KMS-11 (cell line): Measurements from ENCODE around the gene ZNF10.

Experiments
- H2AFZ ChIP-seq: fragments of 200-600 bp; sonication (generic); 2 replicates; pipeline ENCODE4 v1.6.1; 2016; ENCODE audit warnings: antibody characterized with exemption, mixed run types, low read depth
- H3K27ac ChIP-seq: fragments of 200-600 bp; sonication (generic); 2 replicates; pipeline ENCODE4 v1.6.1; 2016; ENCODE audit warnings: mild to moderate bottlenecking, mixed run types
- H3K27me3 ChIP-seq: fragments of 200-600 bp; sonication (generic); 2 replicates; pipeline ENCODE4 v1.6.1; 2017; ENCODE audit warnings: mild to moderate bottlenecking, low read depth, mixed run types, moderate library complexity; ENCODE audit not compliant: insufficient read depth
- H3K36me3 ChIP-seq: fragments of 200-600 bp; sonication (generic); 2 replicates; pipeline ENCODE4 v1.6.1; 2017; ENCODE audit warnings: mild to moderate bottlenecking, mixed run types; ENCODE audit not compliant: insufficient read depth
- H3K4me1 ChIP-seq: fragments of 200-600 bp; sonication (generic); 2 replicates; pipeline ENCODE4 v1.6.1; 2016; ENCODE audit warnings: mild to moderate bottlenecking, low read depth, mixed run types; ENCODE audit not compliant: poor library complexity, severe bottlenecking
- H3K4me2 ChIP-seq: fragments of 200-600 bp; sonication (generic); 2 replicates; pipeline ENCODE4 v1.7.0; 2016; ENCODE audit warnings: mild to moderate bottlenecking, mixed run types
- H3K4me3 ChIP-seq: fragments of 200-600 bp; sonication (generic); IDR thresholded peaks from 2 replicates; pipeline ENCODE4 v1.6.1; 2017; ENCODE audit warnings: low read depth, low read length, mixed read lengths; ENCODE audit not compliant: insufficient read depth
- H3K79me2 ChIP-seq: fragments of 200-600 bp; sonication (generic); 2 replicates; pipeline ENCODE4 v1.6.1; 2016; ENCODE audit warnings: low read depth, mixed run types; ENCODE audit not compliant: insufficient read depth
- H3K9ac ChIP-seq: fragments of 200-600 bp; sonication (generic); 2 replicates; pipeline ENCODE4 v1.6.1; 2016; ENCODE audit warnings: mild to moderate bottlenecking, mixed run types
- H4K20me1 ChIP-seq: fragments of 200-600 bp; sonication (generic); 2 replicates; pipeline ENCODE4 v1.6.1; 2016; ENCODE audit warnings: mild to moderate bottlenecking, mixed run types; ENCODE audit not compliant: insufficient read depth
- CTCF ChIP-seq: fragments of 200-600 bp; sonication (generic); conservative IDR thresholded peaks from 2 replicates; pipeline ENCODE4 v1.6.1; 2017; ENCODE audit warnings: low read depth, mild to moderate bottlenecking, antibody characterized with exemption, low read length, moderate library complexity, mixed read lengths

Gene ZNF10

GRCh38 chr12:133174901-133175300 is 44.5 kb downstream of the ZNF10 start:
- no peak for TF ChIP-seq CTCF
- Histone ChIP-seq H4K20me1 (no peaks in the 10 kb centered on the region), H3K36me3 (no peaks in the 10 kb centered on the region), H3K79me2 (no peaks in the 10 kb centered on the region), H3K4me3 (no peak overlapping the region), H3K9ac (no peak overlapping the region), H3K4me1 (no peaks in the 10 kb centered on the region), H3K27ac (no peak overlapping the region), H3K4me2 (no peak overlapping the region), H3K27me3 (no peaks in the 10 kb centered on the region), H2AFZ (no peak overlapping the region)

- no peaks in the 10 kb centered on the region for H3K27me3 ChIP-seq
- H3K9ac ChIP-seq, result no peak overlapping the region
- 0 out of 2 replicates have a peak overlapping the region, but pooled peaks have one; percentile 94 for H2AFZ ChIP-seq
- H3K4me1 ChIP-seq, result no peaks in the 10 kb centered on the region
- H3K27ac ChIP-seq, result no peak overlapping the region
- H3K79me2 ChIP-seq, result no peaks in the 10 kb centered on the region
- no peak overlapping the region for H3K4me2 ChIP-seq
- no peaks in the 10 kb centered on the region for H3K36me3 ChIP-seq
- no peak for TF ChIP-seq CTCF
- no peaks in the 10 kb centered on the region for H4K20me1 ChIP-seq
- no peak overlapping the region for H3K4me3 ChIP-seq
These were observed 50.2 kb downstream of the ZNF10 start for GRCh38 chr12:133180669-133181068.

GRCh38 chr12:133181238-133181959 is 51.0 kb downstream of the ZNF10 start, which contains the start of gene ZNF268:
ZNF268 (plus strand) TSS chr12:133181495; CDS start chr12:133181998, 503 bp downstream.
- H3K36me3 ChIP-seq, result no peaks in the 10 kb centered on the region
- no peaks in the 10 kb centered on the region for H4K20me1 ChIP-seq
- peak within 1 kb of the TSS; percentile 53; the same call in 1 of the 2 replicates for H3K27ac ChIP-seq
- H3K4me3 ChIP-seq, result no peak within 1 kb of the TSS
- H3K4me1 ChIP-seq, result no peaks in the 10 kb centered on the region
- H3K9ac ChIP-seq, result peak within 1 kb of the TSS; percentile 69; the same call in 1 of the 2 replicates
- H3K27me3 ChIP-seq, result no peaks in the 10 kb centered on the region
- TF ChIP-seq CTCF, result peak; percentile 68
- peak within 1 kb of the TSS; percentile 94 for H2AFZ ChIP-seq
- no peaks in the 10 kb centered on the region for H3K79me2 ChIP-seq
- peak within 1 kb of the TSS; percentile 66 for H3K4me2 ChIP-seq

- Histone ChIP-seq H3K27me3 (no peaks in the 10 kb centered on the region), H3K4me1 (no peaks in the 10 kb centered on the region), H3K36me3 (no peaks in the 10 kb centered on the region; the same call in 1 of the 2 replicates), H4K20me1 (no peaks in the 10 kb centered on the region), H3K79me2 (no peaks in the 10 kb centered on the region), H3K4me2 (no peak overlapping the region), H3K27ac (no peak overlapping the region), H3K4me3 (no peak overlapping the region), H2AFZ (no peak overlapping the region), H3K9ac (no peak overlapping the region)
- TF ChIP-seq CTCF, result no peak
These were observed 59.7 kb downstream of the ZNF10 start for GRCh38 chr12:133190176-133190575.
